GM12801 (cell line): Measurements from ENCODE around the gene APBA2.

ENCODE experiments used
- TF ChIP-seq, protein P1 (sequence below): IDR thresholded peaks from one replicate; pipeline ENCODE4 v1.5.1; 2011; ENCODE audit warnings: control low read depth; ENCODE audit not compliant: insufficient read length; ENCODE audit errors: extremely low read depth

The APBA2 gene

GRCh38 chr15:29106551-29107290, 220.9 kb downstream of the APBA2 start:
- TF ChIP-seq, protein P1, sequence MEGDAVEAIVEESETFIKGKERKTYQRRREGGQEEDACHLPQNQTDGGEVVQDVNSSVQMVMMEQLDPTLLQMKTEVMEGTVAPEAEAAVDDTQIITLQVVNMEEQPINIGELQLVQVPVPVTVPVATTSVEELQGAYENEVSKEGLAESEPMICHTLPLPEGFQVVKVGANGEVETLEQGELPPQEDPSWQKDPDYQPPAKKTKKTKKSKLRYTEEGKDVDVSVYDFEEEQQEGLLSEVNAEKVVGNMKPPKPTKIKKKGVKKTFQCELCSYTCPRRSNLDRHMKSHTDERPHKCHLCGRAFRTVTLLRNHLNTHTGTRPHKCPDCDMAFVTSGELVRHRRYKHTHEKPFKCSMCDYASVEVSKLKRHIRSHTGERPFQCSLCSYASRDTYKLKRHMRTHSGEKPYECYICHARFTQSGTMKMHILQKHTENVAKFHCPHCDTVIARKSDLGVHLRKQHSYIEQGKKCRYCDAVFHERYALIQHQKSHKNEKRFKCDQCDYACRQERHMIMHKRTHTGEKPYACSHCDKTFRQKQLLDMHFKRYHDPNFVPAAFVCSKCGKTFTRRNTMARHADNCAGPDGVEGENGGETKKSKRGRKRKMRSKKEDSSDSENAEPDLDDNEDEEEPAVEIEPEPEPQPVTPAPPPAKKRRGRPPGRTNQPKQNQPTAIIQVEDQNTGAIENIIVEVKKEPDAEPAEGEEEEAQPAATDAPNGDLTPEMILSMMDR: no peak

DNA sequence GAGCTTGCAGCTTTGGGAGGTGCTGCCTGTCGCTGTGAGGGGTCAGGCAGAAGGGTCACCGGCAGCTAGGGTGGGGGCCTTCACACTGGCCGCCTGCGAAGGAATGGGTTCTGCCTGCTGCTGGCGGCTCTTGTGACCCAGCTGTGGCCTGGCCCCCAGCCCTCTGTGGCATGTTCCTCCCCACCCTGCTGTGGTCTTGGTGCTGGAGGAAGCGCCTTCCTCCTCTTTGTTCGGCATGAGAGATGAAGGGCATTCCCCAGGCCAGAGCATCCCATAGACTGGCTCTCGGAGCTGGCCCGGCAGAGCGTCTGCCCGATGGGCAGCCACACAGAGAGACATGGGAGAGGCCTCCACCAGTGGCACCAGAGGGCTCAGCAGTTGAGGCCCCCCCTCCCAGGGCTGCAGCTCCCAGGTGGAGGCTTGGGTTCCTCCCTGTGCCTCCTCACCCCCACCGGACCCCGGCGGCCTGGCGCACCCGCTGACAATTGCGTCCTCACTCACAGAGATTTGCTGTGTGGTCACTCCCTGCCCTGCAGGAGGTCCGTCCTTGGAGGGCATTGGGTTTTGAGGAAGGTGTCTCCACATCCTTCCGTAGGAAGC, 221.6 kb downstream of the APBA2 start:
- TF ChIP-seq, protein P1: no peak

DNA sequence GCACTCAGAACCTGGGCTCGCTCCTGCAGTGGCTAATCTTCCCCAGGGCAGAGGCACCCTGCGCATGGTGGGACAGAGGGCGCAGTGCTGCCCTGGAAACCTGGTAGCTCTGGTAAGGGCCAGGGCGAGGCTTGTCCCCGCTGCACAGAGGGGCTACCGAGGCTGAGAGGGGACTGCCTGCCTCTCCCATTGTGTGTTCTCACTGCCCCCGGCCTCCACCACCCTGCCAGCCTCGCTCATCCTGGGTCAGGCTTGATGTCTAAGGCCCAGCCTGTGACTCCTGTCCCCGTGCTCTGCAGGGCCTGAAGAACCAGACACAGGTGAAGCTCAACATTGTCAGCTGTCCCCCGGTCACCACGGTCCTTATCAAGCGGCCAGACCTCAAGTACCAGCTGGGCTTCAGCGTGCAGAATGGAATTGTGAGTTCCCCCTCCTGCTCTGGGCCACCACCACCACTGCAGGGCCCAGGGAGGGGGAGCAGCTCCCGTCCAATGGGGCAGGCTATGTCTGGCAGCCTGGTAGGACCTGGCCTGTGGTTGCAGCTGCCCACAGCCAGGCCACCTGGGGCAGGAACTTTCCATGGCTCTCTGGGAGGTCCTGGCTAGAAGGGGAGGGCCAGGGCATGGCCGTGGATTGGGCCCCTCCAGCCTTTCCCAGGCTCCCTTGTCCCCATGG, 222.3 kb downstream of the APBA2 start:
- TF ChIP-seq, protein P1: no peak

DNA sequence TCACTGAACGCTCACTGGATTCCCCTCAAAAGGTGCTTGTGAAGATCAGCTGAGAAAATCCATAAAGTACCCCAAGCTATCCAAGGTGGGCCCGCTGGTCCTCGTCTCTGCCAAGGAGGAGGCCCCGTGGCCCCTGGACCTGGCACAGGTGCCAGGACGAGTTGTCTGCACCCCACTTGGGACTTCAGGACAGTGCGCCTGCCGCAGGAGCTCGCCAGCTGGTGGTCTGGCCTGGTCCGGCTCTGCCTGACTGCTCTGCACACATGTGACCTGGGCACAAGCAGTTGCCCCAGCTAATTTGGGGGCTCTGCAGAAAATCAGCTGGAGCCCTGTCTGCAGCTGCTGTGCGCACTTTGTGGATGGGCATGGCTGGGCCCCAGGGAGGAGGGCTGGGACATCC, 224.0 kb downstream of the APBA2 start:
- TF ChIP-seq, protein P1: no peak

- TF ChIP-seq, protein P1: no peak
Measured at GRCh38 chr15:29110176-29110575, 224.4 kb downstream of the APBA2 start.

- TF ChIP-seq, protein P1: no peak
Measured at GRCh38 chr15:29110733-29111132, 225.0 kb downstream of the APBA2 start.

DNA sequence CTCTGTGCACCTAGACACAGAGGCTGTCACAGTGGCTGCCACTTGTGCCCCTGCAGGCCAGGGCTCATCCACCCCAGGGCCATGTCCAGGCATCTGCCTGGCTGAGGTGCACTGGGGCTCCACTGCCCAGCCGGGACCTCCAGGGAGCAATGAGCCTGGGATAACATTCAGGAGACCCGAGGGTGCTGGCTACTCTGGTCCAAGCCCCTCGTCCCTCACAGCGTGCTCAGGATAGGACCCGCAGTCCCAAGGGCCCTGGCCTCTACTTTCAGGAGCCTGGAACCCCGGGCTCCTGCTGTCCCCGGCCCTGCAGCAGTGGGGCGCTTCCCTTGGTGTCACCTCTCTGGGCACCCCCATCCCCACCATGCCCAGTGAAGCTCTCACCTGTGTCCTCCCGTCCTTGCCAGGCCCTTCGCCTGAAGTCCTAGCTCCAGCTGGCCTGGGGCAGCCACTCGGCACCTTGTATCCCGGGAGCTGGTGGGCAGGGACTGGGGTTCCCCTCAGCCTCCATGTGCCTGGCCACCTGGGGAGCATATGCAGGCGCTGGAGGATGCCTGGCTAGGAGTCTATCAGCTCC, 226.0 kb downstream of the APBA2 start:
- TF ChIP-seq, protein P1: no peak
